GM13977 (cell line): Measurements from ENCODE around the gene GJC2.

Experiments
- DNase-seq: peaks from one replicate; pipeline ENCODE4 v3.0.0; 2012; ENCODE audit warnings: low spot score
- in situ Hi-C: fragments of 300-500 bp; cut with MboI; formaldehyde crosslinking; loops from one replicate; pipeline ENCODE4 v1.12.0; 2022; ENCODE audit warnings: low sequenced_read_pairs, low pct_unique_long_range_greater_than_20kb, mixed read lengths, inconsistent platforms; ENCODE audit not compliant: unreplicated experiment
- TF ChIP-seq, protein P1 (sequence below): IDR thresholded peaks from 2 replicates; pipeline ENCODE4 v1.5.1; 2012; ENCODE audit warnings: mild to moderate bottlenecking, control low read depth; ENCODE audit not compliant: insufficient read depth; ENCODE audit errors: extremely low read depth, missing control alignments

Gene GJC2

DNA sequence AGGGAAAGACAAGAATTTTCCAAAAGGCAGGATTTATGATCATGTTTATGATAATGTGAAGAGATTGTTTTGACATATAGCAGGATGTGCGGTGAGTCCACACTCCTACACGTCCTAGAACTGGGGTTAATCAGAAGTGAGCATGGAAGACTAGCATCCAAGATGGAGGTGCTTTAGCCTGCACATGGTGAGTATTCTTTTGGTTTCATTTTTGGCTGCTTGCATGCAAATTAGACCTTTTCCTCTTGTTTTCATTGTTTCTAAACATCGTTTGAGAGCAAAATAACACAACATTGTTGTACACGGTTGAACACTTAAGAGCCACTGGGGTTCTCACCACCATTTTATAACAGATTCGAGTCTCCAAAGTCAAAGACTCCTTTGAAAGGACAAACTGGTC lies 24.5 kb upstream of the GJC2 start:
- DNase-seq, result no peak
- in situ Hi-C loops, result no loop called here
- TF ChIP-seq, protein P1, sequence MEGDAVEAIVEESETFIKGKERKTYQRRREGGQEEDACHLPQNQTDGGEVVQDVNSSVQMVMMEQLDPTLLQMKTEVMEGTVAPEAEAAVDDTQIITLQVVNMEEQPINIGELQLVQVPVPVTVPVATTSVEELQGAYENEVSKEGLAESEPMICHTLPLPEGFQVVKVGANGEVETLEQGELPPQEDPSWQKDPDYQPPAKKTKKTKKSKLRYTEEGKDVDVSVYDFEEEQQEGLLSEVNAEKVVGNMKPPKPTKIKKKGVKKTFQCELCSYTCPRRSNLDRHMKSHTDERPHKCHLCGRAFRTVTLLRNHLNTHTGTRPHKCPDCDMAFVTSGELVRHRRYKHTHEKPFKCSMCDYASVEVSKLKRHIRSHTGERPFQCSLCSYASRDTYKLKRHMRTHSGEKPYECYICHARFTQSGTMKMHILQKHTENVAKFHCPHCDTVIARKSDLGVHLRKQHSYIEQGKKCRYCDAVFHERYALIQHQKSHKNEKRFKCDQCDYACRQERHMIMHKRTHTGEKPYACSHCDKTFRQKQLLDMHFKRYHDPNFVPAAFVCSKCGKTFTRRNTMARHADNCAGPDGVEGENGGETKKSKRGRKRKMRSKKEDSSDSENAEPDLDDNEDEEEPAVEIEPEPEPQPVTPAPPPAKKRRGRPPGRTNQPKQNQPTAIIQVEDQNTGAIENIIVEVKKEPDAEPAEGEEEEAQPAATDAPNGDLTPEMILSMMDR, result no peak

DNA sequence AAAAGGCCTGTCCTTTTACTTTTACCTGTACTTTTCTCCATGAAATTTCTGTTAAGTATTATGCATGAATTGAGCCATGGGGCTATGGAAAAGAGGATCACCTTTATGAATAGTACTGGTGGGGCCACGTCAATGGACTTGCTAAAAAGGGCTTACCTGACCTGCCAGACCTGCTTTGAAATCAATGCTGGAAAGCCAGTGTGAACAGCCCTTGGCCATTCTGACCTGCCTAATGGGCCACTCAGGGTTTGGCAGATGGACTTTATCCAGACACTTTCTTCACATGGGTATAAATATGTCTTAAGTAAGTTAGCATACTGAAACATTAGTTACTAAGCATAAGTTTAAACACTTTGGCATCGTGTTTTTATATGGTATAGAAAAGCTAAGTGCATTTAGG lies 18.0 kb upstream of the GJC2 start:
- TF ChIP-seq, protein P1, result no peak
- in situ Hi-C loops, result no loop called here
- no peak for DNase-seq

DNA sequence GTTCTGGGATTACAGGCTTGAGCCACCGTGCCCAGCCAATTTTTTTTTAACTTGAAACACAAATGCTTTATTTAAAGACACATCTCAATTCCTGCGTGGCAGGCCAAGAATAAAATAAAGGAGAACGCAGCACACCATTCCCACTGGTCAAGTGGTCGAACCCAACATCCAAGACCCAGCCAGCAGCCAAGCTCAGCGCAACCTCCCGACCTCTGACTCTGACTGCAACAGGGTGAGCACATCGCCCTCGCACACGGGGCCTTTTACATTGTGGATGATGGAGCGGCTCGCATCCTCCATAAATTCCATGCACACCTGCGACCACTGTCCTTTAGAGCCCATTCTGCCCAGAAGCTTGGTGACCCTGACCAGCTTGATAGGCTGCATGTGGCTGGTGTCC lies 15.1 kb upstream of the GJC2 start:
- no peak for DNase-seq
- in situ Hi-C loops, result no loop called here
- TF ChIP-seq, protein P1, result no peak

DNA sequence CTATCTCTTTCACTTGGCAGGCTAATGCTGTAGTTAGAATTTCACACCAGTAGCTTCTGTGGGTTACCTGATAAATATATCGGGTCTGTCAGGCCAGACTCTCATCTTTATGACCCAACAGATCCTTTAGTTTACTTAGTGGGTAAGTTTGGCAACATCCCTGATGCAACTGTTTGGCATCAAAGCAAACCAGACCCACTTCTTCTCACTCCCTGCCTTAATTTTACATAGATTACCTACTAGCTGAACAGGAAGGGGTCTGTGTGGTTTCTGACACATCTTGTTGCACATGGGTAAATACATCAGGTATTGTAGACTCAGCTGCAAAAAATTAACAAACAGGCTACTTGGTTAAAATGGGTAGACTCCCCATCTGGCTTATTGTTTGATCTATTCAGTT lies 12.8 kb upstream of the GJC2 start:
- no peak for DNase-seq
- in situ Hi-C loops, result no loop called here
- TF ChIP-seq, protein P1, result no peak

DNA sequence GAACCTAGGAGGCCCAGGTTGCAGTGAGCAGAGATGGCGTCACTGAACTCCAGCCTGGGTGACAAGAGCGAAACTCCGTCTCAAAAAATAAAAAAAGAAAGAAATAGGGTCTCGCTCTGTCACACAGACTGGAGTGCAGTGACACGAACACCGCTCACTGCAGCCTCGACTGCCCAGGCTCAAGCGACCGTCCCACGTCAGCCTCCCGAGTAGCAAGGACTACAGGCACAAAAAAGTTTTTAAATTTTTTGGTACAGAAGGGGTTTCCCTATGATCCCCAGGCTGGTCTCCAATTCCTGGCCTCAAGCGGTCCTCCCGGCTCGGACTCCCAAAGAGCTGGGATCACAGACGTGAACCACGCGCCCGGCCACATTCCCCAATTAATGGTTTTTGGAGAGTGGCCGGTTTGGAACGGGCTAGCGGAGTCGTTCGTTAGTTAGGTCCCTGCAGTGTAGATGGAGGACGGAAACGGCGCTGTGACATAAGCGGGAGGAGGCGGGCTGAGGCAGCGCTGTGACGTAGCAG lies 10.3 kb upstream of the GJC2 start:
- DNase-seq, result no peak
- in situ Hi-C loops, result no loop called here
- TF ChIP-seq, protein P1, result no peak

DNA sequence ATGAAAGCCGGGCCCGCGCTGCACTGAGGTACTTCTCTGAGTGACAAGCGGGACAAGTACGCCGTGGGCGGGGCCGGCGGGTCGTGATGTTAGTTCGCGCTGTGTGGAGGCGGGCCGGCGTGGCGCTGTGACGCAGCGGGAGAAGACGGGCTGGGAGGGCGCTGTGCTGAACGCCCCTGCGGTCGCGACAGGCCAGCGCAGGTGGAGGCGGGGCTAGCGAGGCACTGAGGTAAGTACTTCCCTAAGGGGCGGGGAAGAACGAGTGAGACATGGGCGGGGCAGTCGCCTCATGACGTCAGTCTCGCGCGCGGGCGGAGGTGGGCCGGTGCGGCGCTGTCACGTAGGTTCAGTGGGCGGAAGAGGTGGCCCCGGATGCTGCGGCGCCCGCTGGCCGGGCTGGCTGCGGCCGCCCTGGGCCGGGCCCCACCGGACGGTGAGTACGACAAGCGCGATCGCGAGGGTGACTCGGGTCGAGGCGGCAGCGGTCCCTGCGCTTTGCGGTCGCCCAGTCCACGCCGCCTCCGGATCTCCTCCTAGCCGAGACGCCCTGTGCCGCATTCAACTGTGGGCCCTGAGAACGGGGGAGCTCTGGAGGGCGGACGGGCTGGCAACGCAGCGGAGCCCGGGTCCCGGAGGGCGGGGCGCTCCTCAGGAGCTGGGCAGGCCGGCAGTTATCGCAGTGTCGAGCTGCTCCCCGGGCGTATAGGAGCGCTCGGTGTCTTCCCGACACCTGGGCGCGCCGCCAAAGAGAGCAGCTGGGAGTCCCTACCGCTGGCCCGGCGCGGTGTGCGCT lies 9.6 kb upstream of the GJC2 start, which contains the start of gene GUK1:
TSS of gene GUK1 (plus strand) at position 349 of the 793 bp plus-strand sequence. CDS start at position 373, 24 bp downstream.
- DNase-seq, result peak; percentile 99
- TF ChIP-seq, protein P1, result peak; percentile 10
- in situ Hi-C loops, result no loop called here
